CD14-positive monocyte (primary cell): ENCODE measurements around the gene SAT1. TPM values are rescaled to one million over a fixed set of nuclear protein-coding genes. Genes with fewer than 3 reads are reported as not detected.

Source experiments
- DNase-seq, 3 donors: peaks; one replicate each; pipeline ENCODE4 v3.0.0-alpha.2; 2011 to 2022
- H2AFZ ChIP-seq: 2 replicates; pipeline ENCODE4 v1.6.0; 2012; ENCODE audit warnings: mild to moderate bottlenecking, low read depth, low read length, inconsistent platforms; ENCODE audit not compliant: insufficient read depth, poor library complexity, severe bottlenecking
- H3K27ac ChIP-seq, 2 donors: 1 replicate in 1 of 2; 2 replicates in 1 of 2; pipeline ENCODE4 v1.5.1; 2012 to 2013; ENCODE audit warnings: low read length in 2 of 2, control low read depth in 1 of 2, inconsistent platforms in 1 of 2, low read depth in 1 of 2, mild to moderate bottlenecking in 1 of 2
- H3K27me3 ChIP-seq, 2 donors: one replicate each; pipeline versions ENCODE4 v1.6.0 to v1.6.1; 2011 to 2013; ENCODE audit warnings: low read length in 2 of 2; ENCODE audit not compliant: control insufficient read depth in 2 of 2, insufficient read depth in 2 of 2
- H3K36me3 ChIP-seq, 2 donors: replicated peaks in 1 of 2; 1 replicate in 1 of 2; 2 replicates in 1 of 2; pipeline versions ENCODE4 v1.5.1 to v1.6.1; 2012 to 2013; ENCODE audit warnings: low read length in 2 of 2, control low read depth in 1 of 2, inconsistent platforms in 1 of 2, mild to moderate bottlenecking in 1 of 2; ENCODE audit not compliant: insufficient read depth in 2 of 2, control insufficient read depth in 1 of 2
- H3K4me1 ChIP-seq, 2 donors: 1 replicate in 1 of 2; 2 replicates in 1 of 2; pipeline versions ENCODE4 v1.5.1 to v1.6.1; 2012 to 2013; ENCODE audit warnings: low read length in 2 of 2, control low read depth in 1 of 2, inconsistent platforms in 1 of 2, mild to moderate bottlenecking in 1 of 2, moderate library complexity in 1 of 2; ENCODE audit not compliant: insufficient read depth in 2 of 2, control insufficient read depth in 1 of 2
- H3K4me2 ChIP-seq: replicated peaks from 2 replicates; pipeline ENCODE3; 2012; ENCODE audit warnings: low read length, moderate library complexity, mild to moderate bottlenecking; ENCODE audit not compliant: poor library complexity, severe bottlenecking; ENCODE audit errors: extremely low read depth
- H3K4me3 ChIP-seq, 3 experiments: fragments of 200-600 bp in 1 of 3; sonication (generic) in 1 of 3; replicated peaks in 1 of 3; 1 replicate in 2 of 3; 2 replicates in 1 of 3; pipeline ENCODE4 v1.5.1; 2011 to 2013; ENCODE audit warnings: low read length in 3 of 3, mild to moderate bottlenecking in 3 of 3, control low read depth in 2 of 3, low read depth in 2 of 3, inconsistent platforms in 1 of 3, moderate library complexity in 1 of 3
- H3K79me2 ChIP-seq: 2 replicates; pipeline ENCODE4 v1.6.0; 2012; ENCODE audit warnings: mild to moderate bottlenecking, control low read depth, inconsistent platforms, low read length, moderate library complexity; ENCODE audit not compliant: insufficient read depth
- H3K9ac ChIP-seq: 2 replicates; pipeline ENCODE4 v1.6.0; 2017; ENCODE audit warnings: low read length, mild to moderate bottlenecking; ENCODE audit not compliant: insufficient read depth, poor library complexity, severe bottlenecking
- H3K9me3 ChIP-seq, 2 donors: replicated peaks in 1 of 2; 1 replicate in 1 of 2; 2 replicates in 1 of 2; pipeline versions ENCODE4 v1.5.1 to v1.6.1; 2012 to 2013; ENCODE audit warnings: low read length in 2 of 2, control low read depth in 1 of 2; ENCODE audit not compliant: control insufficient read depth in 1 of 2, insufficient read depth in 1 of 2
- H4K20me1 ChIP-seq: 2 replicates; pipeline ENCODE4 v1.6.0; 2012; ENCODE audit warnings: mild to moderate bottlenecking, low read length, control low read depth, moderate library complexity; ENCODE audit not compliant: insufficient read depth
- H3K27ac Mint-ChIP-seq, 7 donors: one replicate each; pipeline ENCODE4 v1.8.0; 2020; ENCODE audit warnings: mild to moderate bottlenecking in 7 of 7, mixed read lengths in 7 of 7, moderate library complexity in 6 of 7, inconsistent platforms in 2 of 7
- H3K27me3 Mint-ChIP-seq, 3 donors: one replicate each; pipeline ENCODE4 v1.8.0; 2021 to 2022; ENCODE audit warnings: low read depth in 3 of 3, mild to moderate bottlenecking in 3 of 3, mixed read lengths in 3 of 3, moderate library complexity in 3 of 3, inconsistent platforms in 1 of 3
- H3K36me3 Mint-ChIP-seq, 2 donors: one replicate each; pipeline ENCODE4 v1.8.0; 2020; ENCODE audit warnings: mixed read lengths in 2 of 2, inconsistent platforms in 1 of 2, mild to moderate bottlenecking in 1 of 2
- H3K4me1 Mint-ChIP-seq: one replicate; pipeline ENCODE4 v1.8.0; 2020; ENCODE audit warnings: mild to moderate bottlenecking, mixed read lengths
- H3K4me3 Mint-ChIP-seq, 2 donors: one replicate each; pipeline ENCODE4 v1.8.0; 2020; ENCODE audit warnings: mild to moderate bottlenecking in 2 of 2, mixed read lengths in 2 of 2, moderate library complexity in 1 of 2
- H3K9me3 Mint-ChIP-seq, 7 donors: one replicate each; pipeline ENCODE4 v1.8.0; 2020 to 2022; ENCODE audit warnings: mixed read lengths in 7 of 7, mild to moderate bottlenecking in 6 of 7, moderate library complexity in 6 of 7, inconsistent platforms in 2 of 7
- CTCF ChIP-seq: fragments of 200-600 bp; IDR thresholded peaks from one replicate; pipeline ENCODE4 v1.8.0; 2022; ENCODE audit warnings: antibody characterized with exemption, mild to moderate bottlenecking
- WGBS: methylation state at CpG from one replicate; pipeline ENCODE4 v1.1.5; 2013; ENCODE audit warnings: missing lambda C conversion rate; ENCODE audit not compliant: insufficient coverage; 5-methylcytosine and 5-hydroxymethylcytosine counted together
- intact Hi-C, 2 donors: fragments of 100-400 bp; cut with micrococcal nuclease; formaldehyde crosslinking; loops; one replicate each; pipeline versions ENCODE4 v1.15.0 to v1.15.1; 2023
- polyA plus RNA-seq, 3 donors: library from polyadenylated mRNA; depleted of rRNA in 1 of 3; unstranded in 2 of 3; stranded (reverse) in 1 of 3; fragments of 300-500 nt in 2 of 3; fragments of >200 nt in 1 of 3; fragmentation: Illumina TruSeq in 2 of 3; gene quantifications; 1 replicate in 2 of 3; 2 replicates in 1 of 3; pipeline ENCODE4 v1.2.3, GENCODE V29; 2012 to 2021

SAT1 gene
- polyA plus RNA-seq, 3 donors, result 897 to 7,815 (median 970) TPM

- TF ChIP-seq CTCF, result no peak
- Mint-ChIP-seq H3K27ac (peak overlapping the region; percentile 94 to 99 (median 98)), H3K4me3 (peak overlapping the region; percentile 94), H3K27me3 (peaks cover 0 to 5% (median 0%) of the 10 kb centered on the region in 3 donors), H3K4me1 (peaks cover 16% of the 10 kb centered on the region), H3K9me3 (peaks cover 0 to 34% (median 17%) of the 10 kb centered on the region in 7 donors), H3K36me3 (peaks cover 27 to 36% of the 10 kb centered on the region in 2 donors)
- intact Hi-C loops, result loop anchor here (2.0 to 10.0 kb wide), 3 partner anchors 42 to 71 kb away; partner anchors contain the start of gene ACOT9 (in 1 of the 2)
- Histone ChIP-seq H4K20me1 (peaks cover 26% of the 10 kb centered on the region), H3K4me2 (peak overlapping the region; percentile 78), H3K27me3 (no peaks in the 10 kb centered on the region), H3K79me2 (peaks cover 27% of the 10 kb centered on the region), H2AFZ (no peak overlapping the region), H3K9me3 (peaks cover 0 to 3% of the 10 kb centered on the region in 2 donors), H3K4me3 (peak overlapping the region; percentile 78 to 99 (median 99)), H3K27ac (peak overlapping the region; percentile 93 to 94), H3K4me1 (peaks cover 31 to 43% of the 10 kb centered on the region in 2 donors), H3K36me3 (peaks cover 17 to 27% of the 10 kb centered on the region in 2 donors), H3K9ac (peak overlapping the region; percentile 90)
- DNase-seq, result peak in 1 of 3 donors; percentile 50
- no CpG with 5 or more reads among the region's 21 CpGs for WGBS
Measured at GRCh38 chrX:23783589-23784469, 856 bp downstream of the SAT1 start.

- Histone ChIP-seq H4K20me1 (peaks cover 26% of the 10 kb centered on the region), H3K9me3 (peaks cover 0 to 3% of the 10 kb centered on the region in 2 donors), H2AFZ (no peak overlapping the region), H3K4me1 (peaks cover 34 to 49% of the 10 kb centered on the region in 2 donors), H3K79me2 (peaks cover 27% of the 10 kb centered on the region), H3K9ac (peak overlapping the region; percentile 90), H3K4me2 (peak overlapping the region; percentile 78), H3K36me3 (peaks cover 17 to 27% of the 10 kb centered on the region in 2 donors), H3K4me3 (peak overlapping the region; percentile 78 to 99 (median 99)), H3K27me3 (no peaks in the 10 kb centered on the region), H3K27ac (peak overlapping the region; percentile 93 to 94)
- intact Hi-C loops, result loop anchor here (5.0 to 10.0 kb wide), 3 partner anchors 42 to 118 kb away; partner anchors contain the start of gene ACOT9 (in 1 of the 2)
- 60% methylated on average over 2 of the region's 8 CpGs for WGBS
- Mint-ChIP-seq H3K36me3 (peaks cover 27 to 36% of the 10 kb centered on the region in 2 donors), H3K4me3 (peak overlapping the region; percentile 94), H3K27ac (peak overlapping the region; percentile 94 to 99 (median 98)), H3K4me1 (peaks cover 19% of the 10 kb centered on the region), H3K9me3 (peaks cover 0 to 34% (median 17%) of the 10 kb centered on the region in 7 donors), H3K27me3 (peaks cover 0 to 5% (median 0%) of the 10 kb centered on the region in 3 donors)
- peak; percentile 72 to 86 (median 85) for DNase-seq
- no peak for TF ChIP-seq CTCF
Measured at GRCh38 chrX:23784470-23785331, 1.7 kb downstream of the SAT1 start.
